AG08396 (cell line): ENCODE measurements around the gene BAIAP2L2.
"Not testable (repeated sequence)": the region's sequence is repeated elsewhere in the genome, so short reads cannot be mapped to it uniquely, and the experiment has no call there.

Source experiments
- DNase-seq: peaks from one replicate; pipeline ENCODE4 v3.0.0; 2012; ENCODE audit warnings: low spot score, mixed read lengths

BAIAP2L2 gene, protein sequence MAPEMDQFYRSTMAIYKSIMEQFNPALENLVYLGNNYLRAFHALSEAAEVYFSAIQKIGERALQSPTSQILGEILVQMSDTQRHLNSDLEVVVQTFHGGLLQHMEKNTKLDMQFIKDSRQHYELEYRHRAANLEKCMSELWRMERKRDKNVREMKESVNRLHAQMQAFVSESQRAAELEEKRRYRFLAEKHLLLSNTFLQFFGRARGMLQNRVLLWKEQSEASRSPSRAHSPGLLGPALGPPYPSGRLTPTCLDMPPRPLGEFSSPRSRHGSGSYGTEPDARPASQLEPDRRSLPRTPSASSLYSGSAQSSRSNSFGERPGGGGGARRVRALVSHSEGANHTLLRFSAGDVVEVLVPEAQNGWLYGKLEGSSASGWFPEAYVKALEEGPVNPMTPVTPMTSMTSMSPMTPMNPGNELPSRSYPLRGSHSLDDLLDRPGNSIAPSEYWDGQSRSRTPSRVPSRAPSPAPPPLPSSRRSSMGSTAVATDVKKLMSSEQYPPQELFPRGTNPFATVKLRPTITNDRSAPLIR

DNA sequence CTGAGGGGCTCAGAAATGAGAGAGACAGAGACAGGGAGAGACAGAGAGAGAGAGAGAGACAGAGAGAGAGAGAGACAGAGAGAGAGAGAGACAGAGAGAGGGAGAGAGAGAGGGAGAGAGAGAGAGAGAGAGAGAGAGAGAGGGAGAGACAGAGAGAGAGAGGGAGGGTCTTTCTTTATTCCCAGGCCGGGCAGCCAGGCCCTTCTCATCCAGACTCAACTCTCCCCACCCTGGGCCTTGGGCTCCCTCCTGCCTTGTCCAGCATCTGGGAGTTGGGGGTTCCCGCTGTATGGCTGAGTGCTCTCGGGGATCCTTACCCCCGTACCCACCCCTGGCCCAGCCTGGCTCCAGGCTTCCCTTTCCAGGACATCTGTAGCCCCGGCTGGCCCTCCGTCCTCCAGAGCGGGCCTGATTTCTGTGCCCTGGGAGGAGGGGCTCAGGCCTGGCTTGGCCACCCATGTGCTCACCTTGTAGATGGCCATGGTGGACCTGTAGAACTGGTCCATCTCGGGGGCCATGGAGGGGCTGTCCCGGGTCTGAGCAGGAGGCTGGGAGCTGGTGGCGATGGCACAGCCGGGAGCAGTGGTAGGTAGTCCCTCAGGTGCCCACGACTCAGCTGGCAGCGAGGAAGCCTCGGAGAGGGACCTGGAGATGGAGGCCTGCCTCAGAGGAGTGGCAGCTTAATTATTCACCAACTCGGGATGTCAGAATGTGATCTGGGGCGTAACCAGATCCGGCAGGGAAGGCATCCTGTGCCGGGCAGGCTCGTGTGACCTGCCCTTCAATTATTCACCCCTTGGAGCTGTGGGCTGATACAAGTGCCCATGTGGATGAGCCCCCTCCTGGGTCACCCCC, at the start of gene BAIAP2L2:
BAIAP2L2 (minus strand) TSS at position 677 of the 855 bp plus-strand sequence; CDS start at position 518, 159 bp downstream.
- no peak for DNase-seq

DNA sequence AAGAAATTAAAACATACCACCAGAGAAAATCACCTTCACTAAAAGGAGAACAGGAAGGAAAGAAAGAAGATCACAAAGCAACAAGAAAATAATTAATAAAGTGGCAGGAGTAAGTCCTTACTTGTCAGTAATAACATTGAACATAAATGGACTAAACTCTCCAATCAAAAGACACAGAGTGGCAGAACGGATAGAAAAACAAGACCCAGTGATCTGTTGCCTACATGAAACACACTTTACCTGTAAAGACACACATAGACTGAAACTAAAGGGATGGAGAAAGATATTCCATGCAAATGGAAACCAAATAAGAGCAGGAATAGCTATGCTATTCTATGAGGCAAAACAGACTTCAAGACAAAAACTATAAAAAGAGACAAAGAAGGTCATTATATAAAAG, 45.2 kb upstream of the BAIAP2L2 start:
- DNase-seq: no peak

DNA sequence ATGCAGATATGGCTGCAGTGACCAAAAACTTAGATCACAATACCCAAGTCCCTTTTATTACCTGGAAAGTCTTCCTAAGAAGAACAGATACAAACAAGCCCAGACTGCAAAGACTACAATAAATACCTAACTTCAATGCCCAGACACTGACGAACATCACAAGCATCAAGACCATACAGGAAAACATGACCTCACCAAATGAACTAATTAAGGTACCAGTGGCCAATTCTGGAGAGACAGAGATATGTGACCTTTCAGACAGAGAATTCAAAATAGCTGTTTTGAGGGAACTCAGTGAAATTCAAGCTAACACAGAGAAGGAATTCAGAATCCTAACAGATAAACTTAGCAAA, 44.1 kb upstream of the BAIAP2L2 start:
- not testable (repeated sequence) for DNase-seq

DNA sequence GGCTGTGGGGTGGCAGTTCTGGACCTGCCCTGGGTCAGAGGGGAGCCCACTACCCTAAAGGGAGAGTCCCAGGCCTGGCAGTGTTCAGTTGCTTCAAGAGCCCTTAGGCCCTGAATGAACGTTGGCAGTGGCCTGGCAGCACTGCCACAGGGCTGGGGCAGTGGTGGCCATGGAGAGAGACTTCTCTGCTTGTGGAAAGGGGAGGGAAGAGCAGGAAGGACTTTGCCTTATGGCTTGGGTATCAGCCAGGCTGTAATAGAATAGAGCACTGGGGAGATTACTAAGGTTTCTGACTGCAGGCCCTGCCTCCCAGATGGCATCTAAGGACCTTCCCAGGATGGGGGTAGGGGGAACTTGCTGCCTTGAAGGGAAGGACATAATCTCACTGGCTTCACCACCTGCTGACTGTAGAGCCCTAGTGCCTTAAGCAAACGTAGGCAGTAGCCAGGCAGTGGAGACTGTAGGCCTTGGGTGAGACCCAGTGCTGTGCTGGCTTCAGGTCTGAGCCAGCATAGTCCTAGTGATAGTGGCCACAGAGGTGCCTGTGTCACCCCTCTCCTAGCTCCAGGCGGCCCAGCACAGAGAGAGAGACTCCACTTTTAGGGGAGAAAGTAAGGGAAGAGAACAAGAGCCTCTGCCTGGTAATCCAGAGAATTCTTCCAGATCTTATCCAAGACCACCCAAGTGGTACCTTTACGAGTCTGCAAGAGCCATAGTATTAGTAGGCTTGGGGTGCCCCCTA, 43.5 kb upstream of the BAIAP2L2 start:
- DNase-seq: no peak

DNA sequence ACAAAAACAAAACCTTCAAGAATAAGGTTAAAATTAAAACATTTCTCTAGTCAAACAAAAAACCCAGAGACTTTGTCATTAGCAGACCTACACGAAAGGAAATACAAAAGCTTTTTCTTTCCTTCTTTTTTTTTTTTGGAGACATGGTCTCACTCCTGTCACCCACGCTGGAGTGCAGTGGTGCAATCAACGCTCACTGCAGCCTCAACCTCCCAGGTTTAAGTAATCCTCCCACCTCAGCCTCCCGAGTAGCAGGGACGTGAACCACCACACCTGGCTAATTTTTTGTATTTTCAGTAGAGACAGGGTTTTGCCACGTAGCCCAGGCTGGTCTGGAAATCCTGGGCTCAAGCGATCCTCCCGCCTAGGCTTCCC, 40.6 kb upstream of the BAIAP2L2 start:
- DNase-seq: no peak

DNA sequence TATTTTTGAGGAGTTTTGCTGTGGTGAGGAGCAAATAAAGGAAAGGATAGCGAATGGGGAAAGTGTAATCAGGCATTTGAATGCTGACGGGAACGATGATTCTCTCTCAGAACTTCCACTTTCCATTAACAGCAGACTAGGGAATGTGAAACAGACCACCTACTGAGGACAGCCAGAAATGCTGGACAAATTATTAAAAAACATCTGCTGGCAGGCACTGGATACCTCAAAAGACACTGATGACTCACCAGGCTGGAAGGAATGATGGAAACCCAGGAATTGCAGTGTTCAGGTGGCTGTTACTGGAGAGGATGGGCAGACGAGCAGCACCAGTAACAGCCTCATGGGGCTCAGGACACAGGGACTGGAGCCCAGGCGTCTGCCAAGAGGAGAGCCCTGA, 37.8 kb upstream of the BAIAP2L2 start:
- peak; percentile 47 for DNase-seq

DNA sequence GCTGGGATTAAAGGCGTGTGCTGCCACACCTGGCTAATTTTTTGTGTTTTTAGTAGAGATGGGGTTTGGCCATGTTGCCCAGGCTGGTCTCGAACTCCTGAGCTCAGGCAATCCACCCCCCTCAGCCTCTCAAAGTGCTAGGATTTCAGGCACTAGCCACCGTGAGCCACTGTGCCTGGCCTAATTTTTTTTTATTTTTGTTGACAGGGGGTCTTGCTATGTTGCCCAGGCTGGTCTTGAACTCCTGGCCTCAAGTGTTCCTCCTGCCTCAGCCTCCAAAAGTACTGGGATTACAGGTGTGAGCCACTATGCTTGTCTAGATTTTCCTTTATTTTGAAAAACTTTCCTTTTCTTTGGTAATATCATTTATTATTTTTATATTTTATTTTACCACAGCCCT, 35.7 kb upstream of the BAIAP2L2 start:
- DNase-seq: not testable (repeated sequence)

DNA sequence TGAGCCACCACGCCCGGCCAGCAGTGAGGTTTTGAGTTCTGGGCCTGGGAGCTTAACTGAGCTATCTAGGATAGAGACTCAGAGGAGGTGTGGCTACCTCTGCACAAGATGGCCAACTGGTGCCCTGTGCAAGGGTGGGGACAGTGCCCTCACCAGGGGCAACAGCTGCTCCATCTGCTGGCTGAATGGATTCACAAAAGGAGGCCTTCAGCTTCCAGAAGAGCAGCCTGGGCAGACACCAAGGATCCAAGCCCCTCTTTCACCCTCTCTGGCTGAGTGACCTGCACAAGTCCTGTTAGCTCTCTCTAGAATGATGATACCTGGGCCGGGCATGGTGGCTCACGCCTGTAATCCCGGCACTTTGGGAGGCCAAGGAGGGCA, 33.5 kb upstream of the BAIAP2L2 start:
- DNase-seq: no peak

DNA sequence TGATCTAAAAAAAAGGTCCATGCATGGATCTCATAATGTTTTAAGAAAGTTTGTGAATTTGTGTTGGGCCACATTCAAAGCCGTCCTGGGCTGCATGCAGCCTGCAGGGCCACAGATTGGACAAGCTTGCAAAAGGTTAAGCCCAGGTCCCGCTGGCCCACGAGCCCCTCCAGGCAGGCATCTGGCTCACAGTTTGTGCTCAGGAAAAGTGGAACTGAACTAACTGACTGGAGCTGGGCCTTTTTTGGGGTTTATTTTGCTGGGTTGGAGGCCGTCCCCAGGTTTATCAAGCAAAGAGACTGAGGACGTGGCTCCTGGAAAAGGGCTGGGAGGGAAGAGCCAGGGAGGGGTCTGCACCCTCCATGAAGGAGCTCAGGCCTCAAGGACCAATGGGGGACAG, 32.1 kb upstream of the BAIAP2L2 start:
- no peak for DNase-seq

DNA sequence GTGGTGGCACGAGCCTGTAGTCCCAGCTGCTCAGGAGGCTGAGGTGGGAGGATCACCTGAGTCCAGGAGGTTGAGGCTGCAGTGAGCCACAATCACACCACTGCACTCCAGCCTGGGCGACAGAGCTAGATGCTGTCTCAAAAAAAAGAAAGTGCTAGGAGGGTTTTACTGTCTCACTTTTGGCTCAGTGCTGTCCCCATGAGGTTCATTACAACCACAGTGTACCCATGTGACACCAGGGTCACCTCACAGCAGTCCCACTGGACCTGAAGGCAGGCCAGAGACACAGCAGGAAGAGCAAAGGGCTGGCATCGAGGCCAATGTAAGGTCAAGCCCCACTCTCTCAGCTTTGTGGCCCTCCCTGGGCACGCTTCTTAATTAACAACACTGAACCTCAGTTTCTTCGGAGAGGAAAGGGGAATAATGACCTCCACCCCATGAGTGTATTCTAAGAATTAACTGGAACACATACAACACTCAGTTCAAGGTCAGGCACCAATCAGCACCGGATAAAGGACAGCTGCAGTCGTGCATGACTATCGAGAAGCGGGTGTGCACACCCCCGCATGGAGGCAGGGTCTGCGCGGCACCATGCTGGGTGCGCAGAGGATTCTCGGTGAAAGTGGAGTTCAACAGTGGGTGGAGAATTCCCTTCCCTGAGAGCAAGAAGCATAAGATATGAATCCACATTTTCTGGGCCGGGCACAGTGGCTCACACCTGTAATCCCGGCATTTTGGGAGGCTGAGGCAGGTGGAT, 30.9 kb upstream of the BAIAP2L2 start:
- no peak for DNase-seq

DNA sequence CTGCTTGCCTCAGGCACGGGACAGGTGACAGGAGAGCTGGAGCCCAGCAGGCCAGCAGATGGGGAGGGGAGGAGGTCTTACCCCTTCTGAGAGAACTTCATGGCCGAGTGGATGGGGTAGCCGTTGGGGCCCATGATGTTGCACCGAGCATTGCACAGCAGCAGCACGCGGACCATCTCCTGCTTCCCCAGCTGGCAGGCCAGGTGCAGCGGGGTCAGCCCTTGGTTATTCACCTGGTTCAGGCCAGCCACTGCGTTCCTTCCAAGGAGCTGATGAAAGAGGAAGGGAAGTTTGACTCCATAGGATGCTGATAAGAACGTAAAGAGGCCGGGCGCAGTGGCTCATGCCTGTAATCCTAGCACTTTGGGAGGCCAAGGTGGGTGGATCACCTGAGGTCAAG, 29.4 kb upstream of the BAIAP2L2 start:
- DNase-seq: no peak

DNA sequence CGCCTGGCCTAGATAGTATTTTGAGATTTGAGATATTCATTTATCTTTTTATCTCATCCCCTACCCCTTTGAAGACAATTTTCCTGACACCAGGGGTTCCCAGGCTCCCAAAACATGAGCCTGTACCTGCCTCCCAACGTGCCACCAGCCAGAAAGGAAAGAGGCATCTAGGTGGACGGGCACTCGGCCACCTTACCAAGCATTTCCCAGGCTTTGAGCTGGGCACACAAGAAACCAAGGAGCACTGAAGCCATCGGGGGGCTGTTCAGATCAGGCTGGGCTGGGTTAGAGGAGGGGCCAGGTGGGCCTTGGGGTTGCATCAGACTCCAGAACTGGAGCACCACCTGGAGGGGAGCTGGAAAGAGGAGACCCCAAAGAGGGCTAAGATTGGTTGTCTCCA, 28.5 kb upstream of the BAIAP2L2 start:
- DNase-seq: no peak

DNA sequence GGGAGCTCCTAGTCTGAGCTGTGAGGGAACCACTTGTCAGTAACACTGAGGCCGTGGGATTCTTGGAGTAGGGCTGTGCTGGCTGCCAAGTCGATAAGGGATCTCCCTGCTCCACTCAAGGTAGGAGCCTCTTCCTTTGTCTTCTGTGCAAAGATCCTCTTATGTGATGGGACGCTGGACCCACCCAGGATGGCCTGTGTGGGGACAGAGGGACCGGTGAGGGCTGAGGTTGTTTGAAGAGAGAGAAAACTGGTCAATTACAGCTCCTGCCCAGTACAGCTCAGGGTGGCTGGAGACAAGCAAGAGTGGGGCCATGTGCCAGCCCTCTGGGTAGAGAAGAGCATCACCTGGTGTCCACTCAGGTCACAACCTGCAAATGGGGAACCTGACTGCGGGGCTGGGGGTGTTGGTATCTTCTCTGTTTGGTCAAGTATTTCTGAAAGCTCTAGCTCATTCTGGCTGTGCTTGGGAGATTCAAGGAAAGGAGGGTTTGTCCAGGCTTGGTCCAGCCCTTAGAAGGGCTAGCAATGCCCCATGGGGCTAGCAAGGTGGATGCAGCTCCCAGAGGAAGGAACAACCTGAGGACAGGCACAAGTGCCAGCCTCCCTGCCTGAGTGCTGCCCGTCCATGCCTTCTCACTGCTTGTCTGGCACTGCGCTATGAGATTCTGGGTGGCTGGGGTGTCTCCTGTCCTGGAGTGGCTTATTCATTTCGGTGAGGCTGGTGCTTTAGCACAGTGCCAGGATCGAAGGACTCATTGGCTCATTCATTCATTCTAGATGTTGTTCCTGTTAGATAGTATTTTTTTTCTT, 27.6 kb upstream of the BAIAP2L2 start:
- no peak for DNase-seq

DNA sequence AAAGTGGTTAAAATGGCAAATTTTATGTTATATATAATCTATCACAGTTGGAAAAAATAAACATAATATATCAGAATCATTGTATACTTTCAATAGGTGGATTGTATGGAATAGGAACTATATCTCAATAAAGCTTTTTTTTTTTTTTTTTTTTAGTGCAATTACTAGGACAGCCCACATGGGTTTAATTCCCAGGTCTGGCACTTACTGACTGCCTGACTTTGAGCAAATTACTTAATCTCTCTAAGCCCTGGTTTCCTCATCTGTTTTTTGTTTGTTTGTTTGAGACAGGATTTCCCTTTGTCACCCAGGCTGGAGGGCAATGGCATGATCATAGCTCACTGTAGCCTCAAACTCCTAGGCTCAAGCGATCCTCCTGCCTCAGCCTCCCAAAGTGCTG, 26.1 kb upstream of the BAIAP2L2 start:
- DNase-seq: peak; percentile 12

DNA sequence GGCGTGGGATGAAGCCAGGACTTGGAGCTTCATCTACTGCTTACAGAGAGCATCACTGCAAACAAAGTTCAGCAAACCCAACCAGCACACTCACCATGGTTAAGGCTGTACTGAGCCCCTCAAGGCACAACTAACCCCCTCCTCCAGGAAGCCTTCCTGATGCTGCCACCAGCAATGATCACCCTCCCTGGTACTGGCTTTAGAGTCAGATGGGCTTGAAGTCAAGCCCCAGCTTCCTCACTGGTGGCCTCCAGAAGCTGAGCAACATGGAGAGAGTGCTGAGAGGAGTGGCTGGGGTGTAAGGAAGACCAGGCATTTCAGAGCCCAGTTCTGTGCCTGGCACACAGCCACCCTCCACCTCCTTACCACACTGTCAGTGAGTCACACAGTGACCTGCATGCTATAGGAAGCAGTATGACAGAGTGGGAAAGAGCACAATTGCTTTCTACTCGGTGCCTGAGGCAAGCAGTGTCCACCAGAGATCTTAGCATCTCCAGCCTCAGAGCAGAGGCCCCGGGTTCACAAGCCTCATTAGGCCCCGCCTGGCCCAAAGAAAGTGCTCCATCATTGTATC, 24.7 kb upstream of the BAIAP2L2 start:
- DNase-seq: peak; percentile 84

DNA sequence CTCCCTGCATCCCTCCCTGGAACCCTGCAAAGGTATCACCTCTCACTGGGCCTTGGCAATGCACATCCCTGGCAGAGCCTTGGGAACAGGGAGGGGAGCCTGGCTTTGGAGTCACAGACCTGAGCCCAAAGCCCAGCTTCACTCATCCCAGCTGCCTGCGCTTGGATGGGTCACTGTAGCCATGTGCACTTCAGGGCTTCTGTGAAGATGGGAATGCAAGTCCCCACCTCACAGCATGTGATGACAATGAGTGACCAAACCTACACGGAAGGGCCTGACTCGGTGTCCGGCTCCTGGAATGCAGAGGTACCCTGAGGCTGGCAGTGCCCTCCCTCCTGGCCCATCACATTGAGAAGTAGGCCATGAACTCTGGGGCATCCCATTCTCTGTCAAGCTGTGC, 22.8 kb upstream of the BAIAP2L2 start:
- no peak for DNase-seq

DNA sequence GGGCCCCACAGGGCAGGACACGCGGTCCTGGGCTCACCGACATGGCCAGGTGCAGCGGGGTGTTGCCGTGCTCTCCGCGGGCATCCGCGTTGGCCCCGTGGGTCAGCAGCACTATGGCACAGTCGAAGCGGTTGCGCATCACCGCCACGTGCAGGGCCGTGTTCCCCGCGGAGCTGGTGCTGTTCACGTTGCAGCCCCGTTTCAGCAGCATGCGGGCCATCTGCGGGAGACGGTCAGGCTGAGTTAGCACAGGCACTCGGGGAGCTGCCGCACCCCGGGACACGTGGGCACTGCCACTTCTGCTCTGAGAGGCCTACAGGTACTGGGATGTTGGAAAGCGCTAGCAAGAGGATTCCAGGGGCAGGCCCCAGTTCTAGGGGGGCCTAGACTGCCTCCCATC, 22.3 kb upstream of the BAIAP2L2 start:
- DNase-seq: no peak

DNA sequence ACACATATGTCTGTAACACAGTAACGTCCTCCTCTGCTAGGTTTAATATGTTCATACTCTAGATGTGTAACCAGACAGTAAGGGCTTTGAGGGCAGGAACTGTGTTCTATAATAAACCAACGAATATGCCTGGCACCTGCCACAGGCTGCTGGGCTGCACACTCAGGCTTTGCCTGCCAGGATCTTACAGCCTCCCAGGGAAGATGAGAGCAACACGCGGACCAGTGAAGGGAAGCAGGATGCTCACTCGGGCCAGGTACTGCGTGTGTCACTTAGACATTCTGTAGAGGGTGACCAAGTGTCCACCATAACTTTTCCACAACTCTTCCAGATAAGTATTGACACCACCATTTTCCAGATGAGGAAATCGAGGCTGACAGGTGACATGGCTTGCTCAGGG, 21.7 kb upstream of the BAIAP2L2 start:
- DNase-seq: no peak

DNA sequence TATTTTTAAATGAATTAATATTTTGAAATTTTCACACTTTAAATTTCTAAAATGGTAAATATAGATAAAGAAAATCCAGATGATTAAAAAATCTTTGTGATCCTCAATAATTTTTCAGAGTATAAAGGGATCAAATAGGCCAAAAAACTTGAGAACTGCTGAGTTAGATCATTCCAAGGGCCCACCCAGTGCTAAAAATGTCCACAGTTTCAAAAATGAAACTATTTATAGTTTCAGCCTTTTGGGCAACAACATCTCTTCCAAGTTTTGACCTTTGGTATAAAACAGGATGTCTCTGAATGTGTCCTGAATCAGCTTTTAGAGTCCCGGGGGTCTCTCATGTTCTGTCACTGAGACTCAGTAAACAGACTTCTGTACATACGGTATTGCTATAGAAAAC, 20.9 kb upstream of the BAIAP2L2 start:
- DNase-seq: no peak

DNA sequence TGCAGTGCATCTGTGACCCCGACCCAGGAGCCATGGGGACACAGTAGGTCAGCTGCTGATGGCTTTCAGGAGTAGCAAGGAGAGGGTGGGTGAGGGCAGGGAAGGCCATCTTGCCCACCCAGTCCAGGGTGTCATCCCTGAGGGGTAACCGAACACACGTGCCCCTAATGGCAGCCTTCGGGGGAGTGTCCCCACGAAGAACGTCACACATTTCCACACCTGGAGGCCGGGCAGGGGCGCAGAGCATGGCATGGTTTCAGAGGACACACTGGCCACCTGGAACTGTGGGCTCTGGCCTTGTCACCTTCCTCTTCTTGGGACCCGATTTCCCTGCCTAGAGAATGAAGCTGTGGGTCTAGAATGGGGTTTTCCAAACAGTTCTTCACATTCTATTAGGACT, 19.4 kb upstream of the BAIAP2L2 start:
- DNase-seq: no peak

DNA sequence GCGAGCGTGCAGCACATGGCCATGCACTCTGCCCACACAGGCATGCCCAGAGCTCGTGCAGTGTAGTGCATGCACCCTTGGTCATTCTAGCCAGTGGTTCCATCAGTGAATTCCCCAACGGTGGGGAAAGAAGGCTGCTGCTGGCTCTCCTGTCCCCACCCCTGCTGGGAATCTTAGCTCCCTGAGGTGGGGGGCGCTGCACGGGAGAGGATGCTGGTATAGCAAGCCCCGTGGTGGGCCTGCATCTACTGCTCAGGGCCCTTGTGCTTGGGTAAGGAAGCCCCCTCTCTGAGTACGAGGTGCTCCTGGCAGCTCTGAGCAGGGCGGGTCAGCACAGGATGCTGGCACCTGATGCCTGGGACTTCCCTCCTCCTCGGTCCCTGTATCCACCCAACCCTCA, 18.5 kb upstream of the BAIAP2L2 start:
- no peak for DNase-seq
